ENCODE results near the gene CFAP299.

CFAP299 gene

DNA sequence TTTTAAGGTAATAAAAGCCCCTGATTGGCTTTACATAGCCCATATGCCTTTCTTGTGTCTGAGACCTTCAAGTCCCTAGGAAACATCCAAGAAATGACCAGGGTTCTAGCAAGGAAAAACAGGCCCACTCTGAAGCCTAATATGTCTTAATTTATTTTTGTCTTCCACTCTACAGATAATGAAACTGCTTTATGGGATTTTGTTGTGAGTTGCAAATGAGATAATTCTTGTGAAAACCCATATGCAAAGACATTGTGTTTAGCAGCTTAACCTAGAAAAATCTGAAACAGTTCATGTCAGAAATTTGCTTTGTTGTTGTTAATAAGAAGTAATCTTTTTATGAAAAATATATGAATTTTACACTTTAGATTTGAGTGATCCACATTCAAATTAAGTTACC, 504.3 kb downstream of the CFAP299 start:
- DNase-seq (ENCODE audit: low spot score) = no peak

DNA sequence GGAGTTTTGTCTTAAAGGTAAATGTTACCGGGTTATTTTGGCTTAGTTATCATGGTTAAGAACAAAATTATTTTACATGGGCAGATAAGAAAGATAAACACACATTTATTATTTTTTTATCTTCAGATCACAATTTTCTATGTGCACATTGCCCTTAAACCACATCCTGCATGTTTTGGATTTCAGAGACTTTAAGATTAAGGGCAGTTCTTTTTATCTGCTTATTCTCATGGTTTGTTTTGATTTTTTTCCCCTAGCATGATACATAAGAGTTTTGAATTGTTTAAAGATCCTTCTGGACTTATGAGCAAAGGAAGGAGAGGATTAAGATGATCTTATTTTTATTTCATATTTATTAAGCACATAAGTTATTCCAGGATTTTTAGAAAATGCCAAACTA, 504.9 kb downstream of the CFAP299 start:
- no peak for DNase-seq (ENCODE audit: low spot score)

DNA sequence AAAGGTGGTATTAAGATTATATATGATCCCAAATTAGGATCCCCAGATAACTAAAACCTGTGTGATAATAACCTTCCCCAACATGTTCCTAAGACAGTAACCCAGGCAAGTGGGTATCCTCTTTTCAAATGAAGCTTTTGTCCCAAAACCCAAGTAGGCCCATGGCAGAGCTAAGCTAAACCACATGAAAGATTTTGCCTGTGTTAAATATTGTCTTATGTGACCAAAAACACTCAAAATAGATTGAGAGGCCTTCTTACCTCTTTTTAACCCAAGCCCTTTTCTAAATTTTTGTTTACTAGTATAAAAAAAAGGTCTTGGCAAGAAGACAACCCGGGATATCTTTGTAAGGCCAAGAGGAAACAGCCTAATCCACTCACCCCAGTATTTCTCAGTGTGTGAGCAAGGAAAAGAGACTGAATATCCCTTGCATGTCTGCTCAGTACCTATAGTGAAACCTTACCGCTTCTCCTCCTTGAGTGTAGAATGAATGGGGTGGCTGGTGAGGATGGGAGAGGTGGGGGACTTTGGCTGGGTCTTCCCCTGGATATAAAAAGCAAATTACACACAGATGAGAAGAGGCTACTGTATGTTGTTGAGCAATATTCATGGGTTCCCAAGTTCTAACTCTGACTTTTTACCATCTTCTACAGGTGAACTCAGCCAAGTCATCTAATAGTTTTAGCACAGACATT, 506.2 kb downstream of the CFAP299 start:
- no peak for DNase-seq (ENCODE audit: low spot score)

DNA sequence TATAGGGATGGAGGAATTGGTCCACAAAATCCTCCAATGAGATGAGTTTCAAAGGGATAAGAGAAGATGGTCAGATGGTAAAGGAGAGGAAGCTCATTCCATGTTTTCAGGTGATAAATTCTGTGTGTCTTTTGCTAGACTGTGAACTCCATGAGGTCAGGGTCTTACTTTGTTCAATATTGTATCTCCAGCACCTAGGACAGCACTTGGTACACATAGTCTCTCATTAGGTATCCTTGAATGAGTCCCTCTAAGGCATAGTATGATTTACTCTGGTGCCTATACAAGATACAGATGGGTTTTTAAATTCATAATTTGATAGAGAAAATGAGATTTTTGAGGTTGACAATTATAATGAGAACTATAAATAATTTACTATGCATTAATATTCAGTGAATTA, 510.7 kb downstream of the CFAP299 start:
- no peak for DNase-seq (ENCODE audit: low spot score)

DNA sequence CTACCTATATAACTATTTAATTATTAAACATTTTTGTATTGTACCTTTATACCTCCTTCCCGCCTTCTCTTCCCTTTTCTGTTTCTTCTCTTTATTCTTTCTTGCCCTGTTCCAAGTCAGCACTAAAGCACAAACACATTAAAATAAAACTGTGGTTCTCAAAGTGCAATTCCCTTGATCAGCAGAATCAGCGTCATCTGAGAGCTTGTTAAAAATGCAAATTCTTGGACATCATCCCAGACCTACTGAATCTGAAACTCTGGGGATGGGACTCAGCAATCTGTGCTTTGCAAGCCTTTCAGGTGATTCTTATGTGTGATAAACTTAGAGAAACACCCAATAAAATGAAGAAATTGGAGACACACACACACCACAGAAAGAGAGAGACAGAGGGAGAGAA, 516.5 kb downstream of the CFAP299 start:
- no peak for DNase-seq (ENCODE audit: low spot score)

DNA sequence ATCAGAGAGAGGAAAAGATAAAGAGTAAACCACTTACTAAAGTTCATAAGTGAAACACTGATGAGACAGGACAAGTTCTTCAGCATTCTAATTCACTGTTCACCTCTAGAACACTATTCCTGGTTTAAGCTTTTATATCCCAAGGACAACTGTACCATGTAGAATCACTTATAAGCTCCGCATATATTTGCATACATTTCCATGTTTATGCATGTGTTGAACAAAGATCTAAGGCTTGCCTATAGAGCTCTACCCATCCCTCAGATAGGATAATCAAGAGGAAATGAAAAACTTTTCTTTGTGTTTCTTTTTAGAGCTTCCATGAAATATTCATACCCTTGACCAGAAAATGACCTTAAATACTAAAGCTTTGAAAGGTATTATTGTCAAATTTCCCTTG, 538.0 kb downstream of the CFAP299 start:
- DNase-seq (ENCODE audit: low spot score) = no peak

DNA sequence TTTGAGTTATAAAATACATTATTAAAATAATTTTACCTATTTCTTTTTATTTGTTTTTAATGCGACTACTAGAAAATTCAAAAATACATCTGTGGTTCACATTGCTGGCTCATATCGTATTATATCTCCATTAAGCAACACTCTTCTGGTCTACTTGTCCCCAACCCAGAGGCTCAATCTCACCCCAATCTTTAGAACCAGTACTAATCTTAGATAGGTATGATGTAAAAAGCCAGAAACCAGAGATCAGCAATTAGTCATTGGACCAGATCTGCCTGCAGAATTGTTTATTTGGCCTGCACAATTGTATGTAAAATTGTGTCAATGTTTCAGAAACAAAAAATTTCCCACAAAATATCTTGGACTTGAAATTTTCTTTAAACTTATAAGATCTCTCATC, 539.4 kb downstream of the CFAP299 start:
- no peak for DNase-seq (ENCODE audit: low spot score)

DNA sequence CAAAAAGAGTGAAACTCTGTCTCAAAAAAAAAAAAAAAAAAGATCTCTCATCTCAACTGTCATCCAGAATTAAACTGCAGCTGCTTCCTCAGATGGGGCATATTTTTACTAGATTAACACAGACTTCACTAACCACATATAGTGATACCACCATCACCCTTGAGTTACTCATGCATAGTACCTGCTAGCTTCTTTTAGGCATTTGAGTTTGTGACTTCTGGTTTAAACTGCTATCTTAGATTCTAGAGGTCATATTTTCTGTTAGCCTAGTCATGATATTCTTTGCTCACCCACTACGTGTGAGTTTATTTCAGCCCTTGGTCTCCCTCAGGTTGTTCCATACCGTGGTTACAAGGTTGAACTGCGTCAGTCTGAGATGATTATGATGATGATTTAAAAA, 540.1 kb downstream of the CFAP299 start:
- DNase-seq (ENCODE audit: low spot score) = no peak

DNA sequence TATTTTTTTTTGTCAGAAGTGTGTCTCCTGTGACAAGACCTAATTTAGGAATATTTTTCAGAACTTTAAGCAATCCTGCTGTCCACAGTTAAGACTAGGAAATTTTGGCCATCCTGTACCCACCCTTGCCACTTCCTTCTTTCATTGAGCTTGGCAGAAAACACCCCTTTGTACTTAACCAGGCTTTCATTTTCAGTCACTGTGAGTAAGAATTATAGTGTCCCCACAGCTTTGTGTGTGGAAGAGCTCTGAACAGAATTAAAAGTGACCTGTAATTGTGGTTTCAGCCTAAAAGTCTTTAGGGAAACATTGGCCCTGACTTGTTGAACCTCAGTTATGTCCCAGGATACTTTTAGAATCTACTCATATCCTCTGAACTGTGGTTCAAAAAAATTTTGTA, 541.3 kb downstream of the CFAP299 start:
- no peak for DNase-seq (ENCODE audit: low spot score)

DNA sequence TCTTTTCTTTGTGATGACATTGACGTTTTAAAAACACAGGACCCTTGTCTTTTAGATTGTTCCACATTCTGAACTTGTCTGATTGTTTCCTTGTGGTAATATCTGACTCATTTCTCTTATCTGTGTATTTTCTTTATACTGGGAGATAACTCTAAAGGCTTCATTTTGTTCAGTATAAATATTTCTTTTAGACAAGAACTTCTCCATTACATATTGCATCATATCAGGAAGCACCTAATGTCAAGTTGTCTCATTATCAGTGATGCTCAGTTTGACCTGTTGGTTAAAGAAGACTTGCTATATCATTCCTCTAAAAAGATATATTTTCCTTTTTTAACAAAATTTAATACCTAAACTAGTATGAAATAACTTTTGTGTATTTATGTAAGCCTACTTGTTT, 542.7 kb downstream of the CFAP299 start:
- no peak for DNase-seq (ENCODE audit: low spot score)

DNA sequence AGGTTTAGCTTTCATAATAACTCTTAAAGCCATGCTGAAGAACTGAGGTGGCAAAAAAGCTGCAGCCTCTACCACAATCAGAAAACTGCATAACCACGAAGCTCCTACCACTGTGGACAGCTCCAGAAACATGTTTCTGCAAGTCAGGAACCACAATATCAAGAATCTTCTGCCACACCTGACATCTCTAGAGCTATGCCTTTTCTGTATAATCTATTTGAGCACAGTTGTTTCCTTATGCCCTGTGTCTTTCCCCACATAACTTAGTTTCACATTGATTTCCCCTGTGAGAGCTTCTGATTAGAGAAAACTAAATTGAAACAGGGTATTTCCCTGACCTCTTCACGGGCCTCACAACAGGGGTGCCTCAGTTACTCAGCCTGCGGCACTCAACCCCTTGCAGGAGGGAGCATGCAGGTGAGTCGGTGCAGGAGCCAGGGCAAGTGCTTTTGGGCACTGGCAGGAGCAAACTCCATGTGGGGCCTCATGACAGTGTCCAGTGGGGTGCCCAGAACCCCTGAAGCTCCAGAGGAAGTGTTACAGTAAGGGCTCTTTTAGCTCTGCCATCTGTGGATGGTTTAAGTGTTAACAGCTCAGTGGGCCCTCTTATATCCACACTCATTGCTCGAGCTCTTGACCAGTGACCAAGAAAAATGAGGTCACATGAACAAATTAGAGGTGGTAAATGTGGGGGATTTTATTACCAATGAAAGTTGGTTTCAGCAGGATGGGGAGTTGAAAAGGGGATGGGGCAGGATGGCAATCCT, 562.2 kb downstream of the CFAP299 start:
- no peak for DNase-seq (ENCODE audit: low spot score)

DNA sequence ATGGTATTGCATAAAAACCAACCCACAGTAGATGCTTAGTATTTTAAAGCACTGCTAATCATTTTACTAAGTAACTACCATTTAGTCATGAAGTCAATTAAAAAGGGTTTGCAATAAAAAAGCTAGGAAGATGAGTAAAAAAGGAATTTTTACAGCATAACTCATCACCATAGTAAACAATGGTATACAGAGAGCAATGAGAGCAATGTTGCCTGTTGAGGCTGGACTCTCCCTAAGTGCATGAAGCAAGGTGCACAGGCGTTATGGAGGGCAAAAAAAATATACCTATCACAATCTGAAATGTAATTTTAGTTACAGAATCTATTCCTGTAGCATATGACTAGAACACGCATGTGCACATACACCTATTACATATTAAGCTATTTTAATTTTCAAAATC, 565.4 kb downstream of the CFAP299 start:
- DNase-seq (ENCODE audit: low spot score) = no peak

DNA sequence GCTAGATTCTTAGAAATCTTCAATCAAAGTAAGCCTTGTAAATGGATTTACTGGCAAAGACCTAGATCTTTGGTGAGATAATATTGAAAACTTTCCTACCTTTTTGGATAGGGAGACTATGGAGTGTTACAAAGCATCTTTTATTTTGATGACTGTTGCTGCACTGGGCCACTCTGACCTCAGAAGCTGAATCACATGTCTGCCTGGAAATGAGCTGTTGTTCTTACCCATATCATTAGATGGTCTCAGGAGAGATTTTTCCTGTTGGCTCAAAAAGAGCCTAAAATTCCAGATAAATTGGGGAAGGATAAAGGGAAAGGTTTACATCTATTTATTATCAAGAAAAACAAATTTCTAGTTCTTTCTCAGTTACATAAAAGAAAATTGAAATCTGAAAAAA, 567.5 kb downstream of the CFAP299 start:
- DNase-seq (ENCODE audit: low spot score) = no peak

DNA sequence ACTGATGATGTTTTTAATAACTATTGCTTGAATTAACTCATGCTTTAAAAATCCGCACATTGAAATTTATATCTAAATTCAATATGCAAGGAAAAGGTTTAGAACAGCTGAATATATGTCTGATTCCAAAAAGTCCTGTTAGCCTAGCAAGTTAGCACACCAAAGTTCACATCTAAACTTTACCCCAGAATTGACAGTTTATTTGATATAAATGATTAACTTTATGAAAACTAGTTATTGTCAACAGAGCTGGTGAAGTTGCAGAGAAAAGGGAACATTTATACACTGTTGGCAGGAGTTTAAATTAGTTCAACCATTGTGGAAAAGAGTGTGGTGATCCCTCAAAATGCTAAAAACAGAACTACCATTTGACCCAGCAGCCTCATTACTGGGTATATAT, 574.4 kb downstream of the CFAP299 start:
- DNase-seq (ENCODE audit: low spot score) = no peak

DNA sequence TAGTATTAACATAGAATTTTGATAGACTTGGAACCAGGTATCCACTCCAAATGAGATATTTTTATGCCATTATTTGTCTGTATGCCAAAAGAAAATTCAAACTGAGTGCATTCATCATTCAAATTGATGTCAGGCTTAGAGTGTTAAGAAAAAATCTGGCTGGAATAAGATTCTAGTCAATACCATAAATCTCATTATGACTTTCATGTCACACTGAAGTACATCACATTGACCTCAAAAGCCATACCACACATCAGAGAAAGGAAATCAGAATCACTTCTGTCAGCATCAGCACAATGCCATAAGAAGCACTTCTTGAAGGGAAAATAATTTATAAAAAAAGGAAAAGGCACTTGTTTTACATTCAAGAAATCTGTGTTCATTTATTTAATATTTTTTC, 575.9 kb downstream of the CFAP299 start:
- no peak for DNase-seq (ENCODE audit: low spot score)

DNA sequence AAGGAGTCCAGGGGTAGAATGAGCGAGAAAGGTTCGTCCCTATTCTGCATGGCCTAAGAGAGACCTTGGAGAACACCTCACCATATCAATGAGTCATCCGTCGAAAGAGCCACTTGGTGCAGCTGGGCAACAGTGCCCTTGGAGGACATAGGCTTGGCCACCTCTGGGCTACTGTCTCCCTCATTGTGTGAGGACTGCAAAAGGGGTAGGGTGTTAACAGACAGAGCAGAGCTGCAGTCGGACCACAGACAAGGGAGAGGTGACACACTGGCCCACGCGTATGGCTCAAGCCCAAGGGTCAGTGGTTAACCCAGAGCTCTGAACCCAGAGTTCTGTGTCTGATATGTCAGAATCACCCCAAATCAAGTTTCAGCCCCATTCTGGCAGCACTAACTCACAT, 576.8 kb downstream of the CFAP299 start:
- no peak for DNase-seq (ENCODE audit: low spot score)

DNA sequence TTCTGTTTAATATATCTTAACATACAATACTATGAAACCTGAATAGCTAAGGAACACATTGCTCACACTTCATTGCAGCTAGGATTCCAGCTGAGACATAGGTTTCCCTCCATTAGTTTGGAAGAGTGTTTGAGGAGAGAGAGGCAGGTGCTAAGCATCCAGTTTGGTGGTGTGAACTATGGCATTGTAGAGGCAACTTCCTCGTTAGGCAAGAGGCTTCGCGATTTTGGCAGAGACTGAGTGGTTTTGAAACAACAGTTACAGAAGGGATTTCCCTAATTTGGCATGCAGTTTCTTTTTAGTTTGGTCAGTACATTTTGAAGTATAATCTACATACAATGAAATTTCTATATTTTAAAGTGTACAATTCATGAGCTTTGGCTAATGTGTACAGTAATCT, 577.9 kb downstream of the CFAP299 start:
- no peak for DNase-seq (ENCODE audit: low spot score)

DNA sequence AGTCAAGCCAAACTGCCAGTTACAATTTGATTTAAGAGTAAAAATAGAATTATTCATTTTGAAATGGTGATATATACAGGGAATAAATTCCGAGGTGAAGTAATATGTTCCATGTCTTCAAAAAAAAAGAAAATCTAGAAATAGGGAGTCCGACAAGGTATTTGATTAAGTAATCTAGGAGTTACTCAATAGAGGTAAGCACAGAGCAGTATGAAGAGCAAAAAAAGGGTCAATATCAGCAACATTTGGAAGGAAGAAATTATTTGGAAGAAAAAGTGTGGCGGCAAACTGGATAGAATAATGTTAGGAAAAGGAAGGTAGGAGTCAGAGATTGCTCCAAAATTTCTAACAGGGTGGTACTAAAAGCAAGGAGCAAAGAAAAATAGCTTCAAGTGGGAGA, 581.2 kb downstream of the CFAP299 start:
- DNase-seq (ENCODE audit: low spot score) = no peak

DNA sequence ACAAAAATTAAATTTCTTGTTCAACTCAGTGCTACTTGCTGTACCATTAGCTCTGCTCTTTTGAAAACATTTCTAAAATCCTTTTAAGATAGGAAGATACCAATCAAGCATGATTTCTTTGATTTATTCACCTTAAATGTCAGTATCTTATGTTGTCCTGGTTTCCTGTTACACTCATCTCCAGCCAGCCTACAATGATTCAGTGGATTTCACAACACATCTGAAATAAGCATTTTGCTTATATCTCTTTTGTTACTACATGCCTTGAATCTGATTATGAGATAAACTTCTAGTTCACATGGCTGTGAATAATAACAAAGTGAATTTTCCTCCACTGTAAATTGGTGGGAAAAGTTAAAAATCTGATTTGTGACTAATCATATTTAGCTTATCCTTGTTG, 582.5 kb downstream of the CFAP299 start:
- DNase-seq (ENCODE audit: low spot score) = no peak

DNA sequence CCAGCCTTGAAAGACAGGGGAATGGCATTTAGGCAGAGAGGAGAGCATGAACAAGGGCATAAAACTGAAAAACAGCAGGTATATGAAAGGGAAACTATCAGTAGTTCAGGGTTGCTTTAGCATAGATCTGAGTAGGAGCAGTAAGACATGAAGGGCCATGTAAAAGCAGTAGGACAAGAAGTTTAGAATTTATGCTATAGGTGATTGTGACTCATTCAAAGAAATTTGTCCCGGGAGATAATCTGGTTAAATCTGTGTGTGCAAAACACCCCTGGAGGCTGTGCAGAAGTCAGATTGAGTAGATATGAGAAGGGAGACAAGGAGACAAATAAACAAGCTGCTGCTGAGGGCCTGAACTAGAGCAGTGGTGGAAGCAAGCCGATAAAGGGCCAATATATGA, 585.9 kb downstream of the CFAP299 start:
- no peak for DNase-seq (ENCODE audit: low spot score)

DNA sequence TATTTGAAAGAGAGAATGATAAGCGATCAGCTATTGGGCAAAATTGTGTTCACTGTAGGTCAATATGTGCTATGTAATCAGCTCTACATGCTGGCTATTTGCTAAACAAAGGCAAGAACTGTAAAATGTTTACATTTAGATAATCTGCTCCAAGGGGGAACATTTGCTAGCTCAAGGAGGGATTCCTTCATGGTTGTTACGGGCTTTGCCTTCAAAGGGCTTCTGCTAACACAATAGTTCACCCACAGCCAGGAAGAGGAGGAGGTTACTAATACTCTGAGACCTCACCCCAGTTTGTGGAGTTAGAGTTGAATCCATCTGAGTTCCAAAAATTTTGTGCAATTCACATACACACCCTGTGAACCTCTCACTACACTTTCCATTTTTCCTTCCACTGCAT, 587.4 kb downstream of the CFAP299 start:
- DNase-seq (ENCODE audit: low spot score) = no peak

DNA sequence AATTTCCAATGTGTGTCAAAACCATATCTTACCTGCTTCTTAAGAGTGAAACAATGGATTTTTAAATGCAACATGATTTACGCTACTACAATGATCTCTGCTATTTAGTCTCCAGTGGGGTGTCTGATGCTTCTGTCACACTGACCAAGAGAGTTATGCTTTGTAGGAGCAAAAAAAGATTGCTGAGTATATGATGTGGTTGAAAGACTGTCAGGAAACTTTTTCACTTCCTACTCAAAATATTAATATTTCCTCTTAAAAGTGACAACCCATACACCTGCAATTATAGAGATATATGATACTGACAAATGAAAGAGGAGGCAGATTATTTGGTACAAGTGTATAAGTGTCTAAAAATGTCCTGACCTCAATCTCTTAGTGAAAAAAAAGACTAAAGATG, 589.8 kb downstream of the CFAP299 start:
- no peak for DNase-seq (ENCODE audit: low spot score)

DNA sequence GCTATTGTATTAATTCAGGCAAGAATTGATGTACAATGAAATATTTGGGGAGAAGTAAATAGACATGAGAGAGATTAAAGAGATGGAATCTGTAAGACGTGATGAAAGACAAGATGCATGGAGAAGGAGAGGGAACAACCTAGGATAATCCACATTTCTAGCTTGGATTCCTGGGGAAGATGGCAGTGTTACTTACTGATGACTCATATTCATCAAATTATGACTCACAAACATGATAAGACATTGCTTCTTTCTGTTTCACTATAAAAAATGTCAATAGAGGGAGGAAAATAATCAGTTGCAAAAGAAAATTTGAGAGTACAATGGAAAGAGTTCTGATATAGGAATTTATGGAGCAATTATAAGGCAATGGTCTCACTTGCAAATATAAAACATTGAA, 590.9 kb downstream of the CFAP299 start:
- no peak for DNase-seq (ENCODE audit: low spot score)

DNA sequence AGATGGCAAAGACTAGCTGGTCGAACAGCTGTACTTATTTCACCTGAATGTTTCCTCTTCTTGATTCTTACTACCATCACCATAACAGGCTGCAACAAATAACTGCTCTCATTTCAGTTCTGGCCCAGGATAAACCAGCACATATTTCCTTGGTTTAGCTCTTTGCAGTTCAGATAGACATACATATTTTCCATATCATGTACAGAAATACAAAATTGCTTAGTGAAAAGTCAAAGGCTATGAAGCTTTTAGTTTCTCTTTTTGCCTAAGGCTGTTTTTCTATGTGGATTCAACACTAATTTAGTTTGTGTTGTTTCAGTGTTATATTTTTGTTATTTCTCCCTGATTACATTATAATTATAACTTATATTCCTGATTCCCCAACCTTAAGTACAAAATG, 591.4 kb downstream of the CFAP299 start:
- no peak for DNase-seq (ENCODE audit: low spot score)
